ENCODE results near the gene PCYT2. TPM values are rescaled to one million over a fixed set of nuclear protein-coding genes. Genes with fewer than 3 reads are reported as not detected.
A peak's percentile ranks its signal among the peaks of the same experiment; 100 is the strongest.

The PCYT2 gene
- total RNA-seq, 1 donor = 67.0 TPM

DNA sequence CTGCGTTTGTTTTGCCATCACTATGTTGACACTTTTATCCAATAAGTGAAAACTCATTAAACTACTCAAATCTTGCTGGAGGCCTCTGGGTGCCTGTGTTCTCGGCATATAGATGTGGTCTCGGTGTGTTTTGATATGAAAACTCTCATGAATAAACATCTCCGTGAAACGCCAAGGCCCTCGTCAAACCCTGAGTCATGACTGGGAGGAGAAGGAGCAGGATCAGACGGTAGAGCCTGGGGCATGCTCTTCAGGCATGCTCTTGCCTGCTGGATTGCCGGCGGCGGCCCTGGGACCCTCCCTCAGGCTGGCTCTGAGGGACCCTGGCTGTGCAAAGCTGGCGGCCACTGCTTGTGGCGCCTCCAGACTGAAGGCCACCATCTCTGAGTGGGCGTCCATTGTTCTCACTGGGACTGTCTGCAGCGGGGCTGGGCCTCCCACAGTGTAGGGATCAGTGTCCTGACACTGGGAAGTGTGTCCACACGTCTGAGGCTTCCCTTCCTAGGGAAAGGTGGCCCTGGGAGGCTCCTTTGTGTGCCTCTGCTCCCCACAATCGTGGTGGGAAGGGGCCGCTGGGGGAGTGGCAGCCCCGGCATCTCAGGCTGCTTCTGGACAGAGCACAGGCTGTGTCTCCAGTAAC lies 10.9 kb downstream of the PCYT2 start:
- Histone ChIP-seq H3K4me3 (ENCODE audit: insufficient read depth, low read length) (no peak overlapping the region), H3K27me3 (ENCODE audit: insufficient read depth, low read length) (no peaks in the 10 kb centered on the region), H2AFZ (ENCODE audit: low read length) (no peak overlapping the region), H3K79me2 (ENCODE audit: insufficient read depth, low read length) (peaks cover 11% of the 10 kb centered on the region), H3K27ac (ENCODE audit: low read depth, low read length) (no peak overlapping the region), H3K4me1 (ENCODE audit: insufficient read depth, low read length) (peaks cover 16% of the 10 kb centered on the region), H3K9me3 (ENCODE audit: low read depth, low read length) (no peaks in the 10 kb centered on the region), H3K36me3 (ENCODE audit: insufficient read depth, low read length) (peaks cover 31% of the 10 kb centered on the region), H3K4me2 (ENCODE audit: insufficient read depth, low read length) (no peak overlapping the region), H4K20me1 (ENCODE audit: insufficient read depth, low read length) (peaks cover 24% of the 10 kb centered on the region)
- peak; percentile 66 for DNase-seq (ENCODE audit: insufficient read length, low spot score, missing footprints)
- TF ChIP-seq, protein P1, sequence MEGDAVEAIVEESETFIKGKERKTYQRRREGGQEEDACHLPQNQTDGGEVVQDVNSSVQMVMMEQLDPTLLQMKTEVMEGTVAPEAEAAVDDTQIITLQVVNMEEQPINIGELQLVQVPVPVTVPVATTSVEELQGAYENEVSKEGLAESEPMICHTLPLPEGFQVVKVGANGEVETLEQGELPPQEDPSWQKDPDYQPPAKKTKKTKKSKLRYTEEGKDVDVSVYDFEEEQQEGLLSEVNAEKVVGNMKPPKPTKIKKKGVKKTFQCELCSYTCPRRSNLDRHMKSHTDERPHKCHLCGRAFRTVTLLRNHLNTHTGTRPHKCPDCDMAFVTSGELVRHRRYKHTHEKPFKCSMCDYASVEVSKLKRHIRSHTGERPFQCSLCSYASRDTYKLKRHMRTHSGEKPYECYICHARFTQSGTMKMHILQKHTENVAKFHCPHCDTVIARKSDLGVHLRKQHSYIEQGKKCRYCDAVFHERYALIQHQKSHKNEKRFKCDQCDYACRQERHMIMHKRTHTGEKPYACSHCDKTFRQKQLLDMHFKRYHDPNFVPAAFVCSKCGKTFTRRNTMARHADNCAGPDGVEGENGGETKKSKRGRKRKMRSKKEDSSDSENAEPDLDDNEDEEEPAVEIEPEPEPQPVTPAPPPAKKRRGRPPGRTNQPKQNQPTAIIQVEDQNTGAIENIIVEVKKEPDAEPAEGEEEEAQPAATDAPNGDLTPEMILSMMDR (IDR thresholded peaks at IDR 0.05; ENCODE audit: extremely low read depth, low read depth, low read length) = no peak

DNA sequence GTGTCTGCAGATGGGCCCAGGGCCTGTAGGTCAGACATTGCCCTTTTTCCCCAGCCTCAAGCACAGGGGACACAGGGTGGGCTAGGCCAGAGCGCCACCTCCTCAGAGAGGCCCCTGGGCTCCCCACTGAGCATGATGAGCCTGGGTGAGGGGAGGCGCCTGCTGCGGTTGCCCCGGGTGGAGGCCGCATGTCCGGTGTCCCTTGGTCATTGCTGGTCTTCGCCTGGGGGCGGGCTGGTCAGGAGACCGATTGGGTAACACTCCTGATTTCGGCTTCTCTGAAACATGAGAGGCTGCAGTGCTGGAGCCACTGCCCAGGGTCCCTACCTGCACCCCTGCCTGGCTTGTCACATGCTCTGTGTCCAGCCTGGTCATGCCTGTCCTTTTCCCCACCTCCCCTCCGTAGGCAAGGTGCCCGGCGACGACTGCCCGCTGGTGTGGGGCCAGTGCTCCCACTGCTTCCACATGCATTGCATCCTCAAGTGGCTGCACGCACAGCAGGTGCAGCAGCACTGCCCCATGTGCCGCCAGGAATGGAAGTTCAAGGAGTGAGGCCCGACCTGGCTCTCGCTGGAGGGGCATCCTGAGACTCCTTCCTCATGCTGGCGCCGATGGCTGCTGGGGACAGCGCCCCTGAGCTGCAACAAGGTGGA lies 11.6 kb downstream of the PCYT2 start:
- H3K27me3 ChIP-seq (ENCODE audit: insufficient read depth, low read length) = no peaks in the 10 kb centered on the region
- peak; percentile 21 for DNase-seq (ENCODE audit: insufficient read length, low spot score, missing footprints)
- H3K79me2 ChIP-seq (ENCODE audit: insufficient read depth, low read length) = peaks cover 13% of the 10 kb centered on the region
- peak overlapping the region; percentile 88 for H3K27ac ChIP-seq (ENCODE audit: low read depth, low read length)
- TF ChIP-seq, protein P1 (IDR thresholded peaks at IDR 0.05; ENCODE audit: extremely low read depth, low read depth, low read length) = no peak
- H3K9me3 ChIP-seq (ENCODE audit: low read depth, low read length) = no peaks in the 10 kb centered on the region
- H3K36me3 ChIP-seq (ENCODE audit: insufficient read depth, low read length) = peaks cover 34% of the 10 kb centered on the region
- peaks cover 24% of the 10 kb centered on the region for H4K20me1 ChIP-seq (ENCODE audit: insufficient read depth, low read length)
- H3K4me2 ChIP-seq (ENCODE audit: insufficient read depth, low read length) = no peak overlapping the region
- no peak overlapping the region for H3K4me3 ChIP-seq (ENCODE audit: insufficient read depth, low read length)
- peaks cover 16% of the 10 kb centered on the region for H3K4me1 ChIP-seq (ENCODE audit: insufficient read depth, low read length)
- no peak overlapping the region for H2AFZ ChIP-seq (ENCODE audit: low read length)

DNA sequence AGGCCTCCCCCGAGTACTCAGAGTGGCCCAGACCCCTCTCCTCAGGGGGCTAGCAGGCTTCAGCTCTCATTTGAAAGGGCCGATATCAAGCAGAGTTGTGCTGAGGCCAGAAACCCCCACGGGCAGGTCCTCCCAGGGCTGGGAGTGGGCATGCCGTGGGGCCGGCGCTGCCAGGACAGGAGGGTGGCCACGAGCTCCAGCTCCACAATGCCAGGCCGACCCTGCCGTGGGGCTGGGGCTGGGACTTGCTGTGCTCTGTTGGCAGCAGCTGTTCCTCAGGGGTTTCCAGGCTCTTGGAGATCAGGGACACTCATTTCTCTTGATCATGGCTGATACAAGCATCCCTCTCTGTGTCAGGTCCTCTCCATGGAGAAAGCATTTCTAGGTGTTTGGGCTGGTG lies 12.3 kb downstream of the PCYT2 start:
- Histone ChIP-seq H3K27me3 (ENCODE audit: insufficient read depth, low read length) (no peaks in the 10 kb centered on the region), H3K4me1 (ENCODE audit: insufficient read depth, low read length) (peaks cover 16% of the 10 kb centered on the region), H2AFZ (ENCODE audit: low read length) (no peak overlapping the region), H3K36me3 (ENCODE audit: insufficient read depth, low read length) (peaks cover 37% of the 10 kb centered on the region), H3K9me3 (ENCODE audit: low read depth, low read length) (no peaks in the 10 kb centered on the region), H3K4me2 (ENCODE audit: insufficient read depth, low read length) (peak overlapping the region; percentile 63), H3K79me2 (ENCODE audit: insufficient read depth, low read length) (peaks cover 17% of the 10 kb centered on the region), H3K27ac (ENCODE audit: low read depth, low read length) (peak overlapping the region; percentile 88), H4K20me1 (ENCODE audit: insufficient read depth, low read length) (peaks cover 24% of the 10 kb centered on the region), H3K4me3 (ENCODE audit: insufficient read depth, low read length) (peak overlapping the region; percentile 35)
- peak; percentile 72 for DNase-seq (ENCODE audit: insufficient read length, low spot score, missing footprints)
- TF ChIP-seq, protein P1 (IDR thresholded peaks at IDR 0.05; ENCODE audit: extremely low read depth, low read depth, low read length) = no peak

Measured in osteoblast (primary cell).